Dermis microvascular lymphatic vessel endothelial cell (primary cell): Measurements from ENCODE around the gene EXOC1L. TPM values are rescaled to one million over a fixed set of nuclear protein-coding genes. Genes with fewer than 3 reads are reported as not detected.
A peak's percentile ranks its signal among the peaks of the same experiment; 100 is the strongest.
"Not testable (repeated sequence)": the region's sequence is repeated elsewhere in the genome, so short reads cannot be mapped to it uniquely, and the experiment has no call there.

Source experiments
- DNase-seq, 2 donors: peaks; one replicate each; pipeline versions ENCODE4 v3.0.0 to v3.0.0-alpha.2; 2010; ENCODE audit warnings: low read depth in 2 of 2
- total RNA-seq: library from RNA; depleted of rRNA; stranded (reverse); fragments of >200 nt; gene quantifications from 2 replicates; pipeline ENCODE4 v1.2.1, GENCODE V29; 2014

Gene EXOC1L
- total RNA-seq, 1 donor from 2014 or later: not detected

DNA sequence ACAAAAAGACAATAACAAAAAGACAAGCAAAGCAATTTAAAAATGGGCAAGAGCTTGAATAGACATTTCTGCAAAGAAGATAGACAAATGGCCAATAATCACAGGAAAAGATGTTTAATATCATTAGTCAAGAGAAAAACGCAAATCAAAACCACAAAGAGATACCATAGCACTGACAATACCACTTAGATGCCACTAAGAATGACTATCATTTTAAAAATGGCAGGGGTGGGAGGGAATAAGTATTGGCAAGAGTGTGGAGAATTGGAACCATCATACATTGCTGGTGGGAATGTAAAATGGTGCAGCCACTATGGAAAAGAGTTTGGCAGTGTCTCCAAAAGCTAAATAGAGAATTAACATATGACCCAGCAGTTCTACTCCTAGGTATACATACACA lies 18.8 kb downstream of the EXOC1L start:
- DNase-seq: no peak

DNA sequence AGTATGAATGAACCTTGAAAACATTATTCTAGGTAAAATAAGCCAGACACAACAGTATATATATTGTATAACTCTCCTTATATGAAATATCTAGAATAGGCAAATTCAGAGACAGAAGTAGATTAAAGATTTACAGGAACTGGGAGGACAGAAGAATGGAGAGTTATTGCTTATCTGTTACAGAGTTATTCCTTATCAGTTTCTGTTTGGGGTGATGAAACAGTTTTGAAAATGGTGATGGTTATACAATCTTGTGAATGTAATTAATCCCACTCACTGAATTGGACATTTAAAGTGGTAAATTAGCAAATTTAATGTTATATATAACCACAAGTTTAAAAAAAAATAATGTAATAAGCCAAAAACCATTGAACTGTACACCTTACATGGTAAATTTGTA lies 19.4 kb downstream of the EXOC1L start:
- no peak for DNase-seq

DNA sequence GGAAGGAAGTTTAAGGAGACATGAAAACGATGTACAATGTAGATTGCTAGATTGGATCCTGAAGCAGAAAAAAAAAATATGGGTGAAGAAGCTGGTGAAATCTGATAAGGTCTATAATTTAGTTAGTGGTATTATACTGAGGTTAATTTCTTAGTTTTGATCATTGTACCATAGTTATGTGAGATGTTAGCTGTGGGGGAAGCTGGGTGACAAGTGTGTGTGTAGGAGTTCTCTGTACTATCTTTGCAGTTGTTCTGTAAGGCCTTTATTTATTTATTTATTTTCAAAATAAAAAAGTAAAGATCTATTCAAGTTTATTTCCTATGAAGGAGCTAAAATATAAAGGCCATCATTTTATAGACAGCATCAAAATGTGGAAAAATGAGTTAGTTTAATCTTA lies 21.4 kb downstream of the EXOC1L start:
- no peak for DNase-seq

DNA sequence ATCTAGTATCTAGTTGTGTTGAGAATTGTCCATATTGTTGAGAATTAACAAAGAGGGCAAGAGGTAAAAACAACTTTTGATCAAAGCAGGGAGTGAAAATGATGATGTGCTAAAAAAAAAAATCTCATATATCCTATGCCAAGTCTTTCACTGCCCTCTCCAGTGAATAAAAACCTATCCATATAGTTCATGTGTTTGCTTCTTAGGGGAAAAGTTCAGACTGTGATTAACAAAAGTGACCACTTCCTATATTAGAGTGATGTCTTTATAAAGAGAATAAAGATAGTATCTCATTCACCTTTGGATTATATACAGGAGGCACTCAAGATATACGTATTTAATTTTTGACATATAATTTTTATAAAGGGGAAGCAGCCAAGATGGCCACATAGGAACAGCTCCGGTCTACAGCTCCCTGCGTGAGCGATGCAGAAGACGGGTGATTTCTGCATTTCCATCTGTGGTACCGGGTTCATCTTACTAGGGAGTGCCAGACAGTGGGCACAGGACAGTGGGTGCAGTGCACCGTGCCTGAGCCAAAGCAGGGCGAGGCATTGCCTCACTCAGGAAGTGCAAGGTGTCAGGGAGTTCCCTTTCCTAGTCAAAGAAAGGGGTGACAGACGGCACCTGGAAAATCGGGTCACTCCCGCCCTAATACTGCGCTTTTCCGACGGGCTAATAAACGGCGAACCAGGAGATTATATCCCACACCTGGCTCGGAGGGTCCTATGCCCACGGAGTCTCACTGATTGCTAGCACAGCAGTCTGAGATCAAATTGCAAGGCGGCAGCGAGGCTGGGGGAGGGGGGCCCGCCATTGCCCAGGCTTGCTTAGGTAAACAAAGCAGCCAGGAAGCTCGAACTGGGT lies 22.0 kb downstream of the EXOC1L start:
- not testable (repeated sequence) for DNase-seq

DNA sequence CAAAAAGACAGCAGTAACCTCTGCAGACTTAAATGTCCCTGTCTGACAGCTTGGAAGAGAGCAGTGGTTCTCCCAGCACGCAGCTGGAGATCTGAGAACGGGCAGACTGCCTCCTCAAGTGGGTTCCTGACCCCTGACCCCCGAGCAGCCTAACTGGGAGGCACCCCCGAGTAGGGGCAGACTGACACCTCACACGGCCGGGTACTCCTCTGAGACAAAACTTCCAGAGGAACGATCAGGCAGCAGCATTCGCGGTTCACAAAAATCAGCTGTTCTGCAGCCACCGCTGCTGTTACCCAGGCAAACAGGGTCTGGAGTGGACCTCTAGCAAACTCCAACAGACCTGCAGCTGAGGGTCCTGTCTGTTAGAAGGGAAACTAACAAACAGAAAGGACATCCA lies 22.7 kb downstream of the EXOC1L start:
- DNase-seq: not testable (repeated sequence)

DNA sequence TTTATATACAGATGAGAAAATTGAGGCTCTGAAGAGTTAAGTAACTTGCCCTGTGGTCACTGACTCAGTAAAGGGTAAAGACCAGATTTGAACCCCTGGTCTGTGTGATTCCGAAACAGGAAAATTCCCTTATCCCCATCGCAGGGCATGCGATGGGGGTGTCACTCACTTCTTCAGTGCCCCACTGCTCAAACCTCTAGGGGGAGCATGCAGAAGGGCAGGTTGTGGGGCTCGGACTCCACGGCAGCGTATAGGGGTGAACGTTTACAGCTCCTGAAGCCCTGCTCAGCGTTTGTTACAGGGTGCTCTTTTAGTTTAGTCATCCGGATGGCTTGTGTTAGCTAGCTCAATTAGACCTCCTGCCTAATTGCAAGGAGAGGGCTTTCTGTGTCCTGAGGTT lies 30.1 kb downstream of the EXOC1L start:
- DNase-seq: no peak

DNA sequence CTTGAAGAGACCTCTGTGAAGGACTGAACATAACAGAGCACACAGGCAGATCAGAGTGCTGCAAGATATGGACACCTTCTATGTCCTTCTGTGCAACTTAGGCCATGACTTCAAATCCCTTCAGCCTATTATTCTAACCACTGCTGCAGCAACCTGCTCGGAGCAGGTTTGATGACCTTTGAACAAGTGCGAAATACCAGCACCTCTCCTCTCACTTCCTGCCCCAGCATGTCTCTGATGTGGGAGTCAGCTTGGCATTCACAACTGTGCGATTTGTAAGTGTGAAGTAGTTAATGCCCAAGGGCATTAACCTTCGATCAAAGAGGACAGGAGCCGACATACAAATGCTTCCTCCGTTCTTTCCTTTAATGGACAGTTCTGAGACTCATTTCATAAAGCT lies 32.3 kb downstream of the EXOC1L start:
- no peak for DNase-seq

DNA sequence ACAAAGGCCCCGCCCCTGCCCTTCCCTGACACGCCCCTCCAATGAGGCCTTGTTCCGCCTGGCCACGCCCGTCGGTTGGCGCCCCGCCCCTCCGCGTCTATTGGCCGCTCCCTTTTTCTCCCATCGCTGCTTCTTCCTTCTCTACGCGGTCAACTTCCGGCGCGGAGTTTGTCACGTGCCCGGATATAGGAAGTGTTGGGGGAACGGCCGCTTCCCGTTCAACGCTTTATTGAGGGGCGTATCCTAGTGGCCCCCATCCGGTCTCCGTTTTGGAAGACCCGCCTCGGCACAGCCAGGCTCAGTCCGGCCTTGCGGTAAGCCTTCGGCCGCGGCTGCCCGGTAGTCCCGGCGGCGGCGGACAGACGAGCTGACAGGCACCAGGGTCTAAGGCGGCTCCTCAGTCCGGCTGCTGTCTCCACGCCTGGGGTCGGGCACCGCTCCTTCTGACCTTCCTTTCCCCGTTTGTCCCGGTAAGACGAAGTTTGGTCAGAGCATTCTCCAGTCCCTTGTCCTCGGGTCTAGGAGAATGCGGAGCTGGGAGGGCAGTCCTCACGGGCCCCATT lies 34.0 kb downstream of the EXOC1L start, which contains the start of gene EXOC1:
Gene EXOC1 (plus strand): TSS at position 165 of the 563 bp plus-strand sequence. CDS start 4,676 bp downstream, outside the sequence.
- DNase-seq: peak; percentile 89 to 96

DNA sequence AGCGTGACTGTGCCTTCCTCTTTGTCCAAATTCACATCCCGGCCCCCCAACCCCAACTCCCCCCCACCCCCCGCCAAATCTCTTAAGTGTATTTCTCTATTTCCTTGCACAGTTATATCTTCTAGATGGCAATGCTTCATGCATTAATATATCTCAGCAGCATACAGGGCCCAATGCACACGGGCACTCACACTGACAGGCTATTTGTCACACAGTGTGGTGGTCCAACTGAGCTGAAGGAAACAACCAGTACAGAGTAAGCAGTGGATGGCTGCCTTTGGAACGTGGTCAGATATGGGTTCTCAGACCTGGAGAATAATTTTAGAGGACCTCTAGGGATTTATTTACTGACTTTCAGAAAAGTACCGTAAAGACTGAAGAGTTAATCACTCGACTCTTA lies 34.5 kb downstream of the EXOC1L start:
- DNase-seq: peak in 1 of 2 donors; percentile 25

DNA sequence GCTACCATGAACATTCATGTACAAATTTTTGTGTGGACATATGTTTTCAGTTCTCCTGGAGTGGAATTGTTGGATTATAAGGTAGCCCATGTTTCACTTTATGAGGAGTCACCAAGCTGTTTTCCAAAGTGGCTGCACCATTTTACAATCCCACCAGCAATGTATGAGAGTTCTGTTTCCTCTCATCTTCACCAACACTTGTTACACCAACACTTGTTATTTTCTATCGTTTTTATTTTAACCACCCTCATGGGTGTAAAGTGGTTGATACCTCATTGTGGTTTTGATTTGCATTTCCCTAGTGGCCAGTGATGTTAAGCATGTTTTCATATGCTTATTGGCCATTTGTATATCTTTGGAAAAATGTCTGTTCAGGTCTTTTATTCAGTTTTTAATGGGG lies 38.0 kb downstream of the EXOC1L start:
- no peak for DNase-seq

DNA sequence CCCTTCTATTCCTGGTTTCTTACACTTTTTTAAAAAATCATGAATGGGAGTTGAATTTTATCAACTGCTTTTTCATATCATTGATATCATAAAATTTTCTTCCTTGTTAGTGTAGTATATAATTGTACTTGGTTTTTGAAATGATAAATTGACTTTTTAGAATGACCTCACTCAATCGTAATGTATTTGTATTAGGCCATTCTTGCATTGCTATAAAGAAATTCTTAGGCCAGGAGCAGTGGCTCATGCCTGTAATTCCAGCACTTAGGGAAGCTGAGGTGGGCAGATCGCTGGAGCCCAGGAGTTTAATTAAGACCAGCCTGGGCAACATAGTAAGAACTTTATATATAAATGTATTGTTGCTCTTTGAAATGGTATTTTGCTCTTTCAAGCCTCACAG lies 40.1 kb downstream of the EXOC1L start:
- DNase-seq: no peak

DNA sequence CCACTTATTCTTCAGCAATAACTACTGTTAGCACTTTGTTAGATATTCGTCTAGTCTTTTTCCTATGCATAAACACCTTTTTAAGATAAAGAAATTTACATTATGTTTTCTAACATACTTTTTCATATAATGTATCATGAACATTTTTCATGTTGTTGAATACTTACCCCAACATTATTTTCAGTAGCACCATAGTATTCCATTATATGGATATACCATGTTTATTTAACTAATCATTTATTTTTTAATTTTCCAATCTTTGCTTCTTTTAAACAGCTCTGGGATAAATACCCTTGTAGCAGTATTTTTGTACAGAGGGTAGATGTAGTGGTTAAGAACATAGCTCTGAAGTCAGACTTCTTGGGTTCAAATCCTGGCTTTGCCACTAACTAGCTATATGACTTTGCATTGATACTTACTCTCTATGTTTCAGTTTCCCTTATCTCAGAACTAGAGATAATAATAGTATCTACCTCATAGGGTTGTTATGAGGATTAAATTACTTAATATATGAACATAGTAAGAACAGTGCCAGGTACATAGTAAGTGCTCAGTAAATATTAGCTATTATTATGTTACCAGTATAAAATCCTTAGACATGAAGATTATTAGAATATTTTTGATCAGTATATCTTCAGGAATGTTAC lies 45.1 kb downstream of the EXOC1L start:
- DNase-seq: no peak

DNA sequence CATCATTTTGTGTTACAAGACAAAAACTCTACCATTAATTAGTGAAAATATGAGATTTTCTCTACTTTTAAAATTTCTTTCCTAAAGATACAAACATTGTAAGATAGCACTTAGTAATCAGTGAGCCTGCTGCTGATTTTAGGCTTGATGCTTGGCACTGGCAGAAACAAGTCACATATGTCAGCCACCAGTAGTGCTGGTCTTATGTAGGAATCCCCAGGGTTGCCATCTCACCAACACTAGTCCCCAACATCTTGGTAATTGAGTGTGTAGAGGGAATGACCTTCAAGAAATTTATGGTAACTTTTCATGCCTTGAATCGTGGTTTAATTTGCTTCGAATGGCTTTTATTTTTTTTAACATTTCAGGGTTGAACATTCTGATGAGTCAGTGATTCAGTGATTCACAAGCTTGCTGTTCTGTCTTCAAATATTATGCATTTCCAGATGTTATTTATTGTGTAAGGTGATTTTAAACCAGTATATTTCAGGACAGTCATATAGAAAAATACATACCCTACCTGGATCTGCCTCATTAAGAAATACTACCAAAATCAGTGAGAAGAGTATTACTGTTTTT lies 45.7 kb downstream of the EXOC1L start:
- DNase-seq: peak in 1 of 2 donors; percentile 28

DNA sequence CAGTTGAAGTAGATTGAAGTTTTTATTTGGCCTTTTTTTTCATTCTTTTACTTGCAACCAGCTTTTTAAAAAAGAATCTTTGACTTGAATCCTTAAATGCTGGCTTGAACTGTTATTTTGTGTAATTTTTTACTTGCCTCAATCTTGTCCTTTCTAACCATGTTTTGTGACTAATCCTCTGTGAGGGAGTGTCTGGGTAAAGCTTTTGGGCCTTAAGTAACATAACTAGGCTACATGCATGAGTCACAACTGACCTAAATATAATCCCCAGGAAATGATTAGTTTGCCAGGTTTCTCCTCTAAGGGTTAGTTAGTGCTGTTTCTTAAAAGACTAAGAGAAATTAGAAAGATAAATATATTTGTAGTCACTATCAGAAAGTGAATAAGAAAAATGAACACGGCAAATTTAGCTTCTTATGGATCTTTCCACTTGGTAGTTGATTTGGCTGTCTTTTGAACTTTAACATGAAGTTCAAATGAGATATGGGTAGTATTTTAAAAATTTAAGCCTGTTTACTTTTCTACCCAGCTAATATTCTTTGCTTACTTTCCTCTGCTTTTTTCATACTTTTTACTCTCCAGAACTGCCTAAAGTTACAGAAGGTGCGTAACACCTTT lies 46.8 kb downstream of the EXOC1L start:
- DNase-seq: peak; percentile 23 to 90

DNA sequence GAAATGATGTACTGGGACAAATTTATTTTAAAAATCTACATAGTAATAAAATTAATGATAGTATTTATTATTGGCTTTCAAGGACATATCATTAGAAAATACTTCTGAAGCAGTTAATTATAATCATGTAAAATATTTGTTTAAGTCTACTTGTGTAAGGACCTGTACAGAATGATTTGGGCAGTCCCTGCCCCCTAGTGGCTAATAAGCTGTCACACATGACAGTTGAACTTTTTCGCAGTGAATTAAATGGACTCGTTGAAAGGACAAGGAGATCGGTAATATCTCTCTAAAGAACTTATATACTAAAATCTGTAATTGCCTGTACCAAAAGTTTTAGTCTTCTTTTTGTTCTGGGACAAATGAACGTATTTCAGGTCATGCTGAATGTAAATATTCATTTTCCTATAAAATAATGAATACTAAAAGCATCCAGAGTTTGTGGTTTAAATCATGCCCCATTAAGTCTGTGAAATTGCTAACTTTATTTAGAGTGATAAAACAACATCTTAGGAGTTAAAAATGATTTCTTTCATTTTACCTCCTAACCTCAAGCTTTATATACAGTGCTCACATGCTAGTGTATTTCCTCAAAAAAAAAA lies 47.5 kb downstream of the EXOC1L start:
- DNase-seq: peak; percentile 60 to 79

DNA sequence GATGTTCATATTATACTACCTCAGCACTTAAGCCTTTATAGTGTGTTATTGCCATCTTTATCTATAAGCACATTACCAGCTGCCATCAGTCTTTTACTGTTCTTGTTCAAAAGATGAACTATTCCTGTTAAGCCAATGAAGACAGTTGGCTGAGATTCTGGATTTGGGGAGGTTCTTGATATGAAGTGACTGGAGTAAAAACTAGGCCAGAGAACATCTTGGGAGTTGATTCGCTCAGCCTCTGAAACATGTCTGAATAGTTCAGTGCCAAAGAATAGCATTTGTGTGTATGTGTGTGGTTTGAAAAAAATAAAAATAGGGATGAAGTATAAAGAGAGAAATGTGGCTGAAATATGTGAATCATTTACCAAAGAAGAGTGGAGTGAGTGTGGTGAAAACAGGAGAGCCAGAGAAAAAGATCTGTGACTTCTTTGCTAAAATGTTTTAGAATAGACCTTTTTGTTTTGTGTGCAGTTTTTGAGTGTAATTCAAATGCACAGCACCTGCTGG lies 49.0 kb downstream of the EXOC1L start:
- no peak for DNase-seq

DNA sequence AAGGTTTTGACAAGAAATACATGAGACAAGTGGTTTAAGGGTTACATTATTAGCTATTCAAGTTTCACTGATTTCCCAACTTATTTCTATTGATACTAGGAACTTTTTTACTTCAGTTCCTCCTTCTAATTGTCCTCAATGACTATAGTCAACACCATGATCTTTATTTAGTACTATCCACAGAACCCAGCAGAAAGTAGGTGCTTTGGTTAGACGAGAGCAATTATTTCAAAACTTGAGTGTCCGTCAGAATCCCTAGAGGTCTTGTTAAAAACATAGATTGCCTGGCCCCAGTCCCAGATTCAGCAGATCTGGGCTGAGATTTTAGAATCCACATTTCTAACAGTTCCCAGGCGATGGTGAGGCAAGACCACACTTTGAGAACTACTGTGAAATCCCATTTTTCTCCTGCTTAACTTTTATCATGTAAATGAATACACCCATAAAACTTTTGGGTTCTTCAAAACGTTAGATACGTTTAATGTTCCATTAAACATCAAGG lies 51.8 kb downstream of the EXOC1L start:
- DNase-seq: no peak

DNA sequence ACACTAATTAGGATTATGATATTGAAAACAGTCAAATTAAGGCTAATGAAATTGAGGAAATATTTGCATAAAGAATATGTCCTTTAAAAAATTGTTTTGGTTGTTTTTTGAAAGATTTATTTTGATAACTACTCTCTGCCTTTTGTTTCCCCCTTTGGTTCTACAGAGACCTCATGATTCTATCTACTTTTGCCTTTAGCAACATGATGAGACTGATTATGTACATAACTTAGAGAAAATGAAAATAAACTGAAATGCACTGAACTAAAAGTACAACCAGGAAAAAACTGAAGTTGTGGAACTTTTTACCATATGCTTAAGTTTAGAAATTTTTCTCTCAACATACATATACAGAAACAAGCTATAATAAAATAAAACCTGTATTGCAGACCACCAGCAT lies 55.2 kb downstream of the EXOC1L start:
- no peak for DNase-seq

DNA sequence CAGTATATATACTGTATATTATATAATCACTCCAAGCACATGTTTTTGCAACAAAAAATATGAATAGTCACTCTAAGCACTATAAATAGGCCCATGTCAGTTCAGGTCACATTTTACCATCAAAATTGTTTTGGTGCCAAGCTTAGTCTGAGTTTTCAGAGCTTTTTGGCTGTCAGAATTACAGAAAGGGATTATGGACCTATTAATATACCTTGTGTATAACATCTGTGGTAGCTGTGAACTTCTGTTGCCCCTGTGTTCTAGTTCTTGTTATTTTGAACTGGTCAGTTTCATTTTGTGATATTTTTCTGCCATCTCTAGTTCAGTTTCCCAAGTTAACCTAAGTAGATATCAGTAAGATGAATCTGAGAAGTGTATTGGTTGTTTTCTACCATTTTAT lies 56.8 kb downstream of the EXOC1L start:
- DNase-seq: no peak

DNA sequence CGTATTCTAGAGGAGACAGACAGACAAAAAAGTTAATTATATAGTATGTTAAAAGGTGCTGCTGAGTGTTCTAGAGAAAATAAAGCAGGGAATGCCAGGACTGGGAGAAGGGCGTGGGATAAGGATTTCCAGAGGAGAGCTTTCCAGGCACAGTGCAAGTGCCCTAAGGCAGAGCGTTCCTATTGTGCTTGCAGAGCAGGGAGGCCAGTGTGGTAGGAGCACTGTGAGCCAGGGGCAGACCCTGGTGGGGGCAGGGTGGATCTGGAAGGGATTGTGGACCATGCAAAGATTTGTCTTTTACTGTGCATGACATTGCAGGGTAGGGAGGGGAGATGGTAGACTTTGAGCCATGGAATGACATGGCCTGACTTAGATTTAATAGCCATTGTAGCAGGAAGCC lies 59.6 kb downstream of the EXOC1L start:
- DNase-seq: no peak
